ENCODE data around the gene UBTD1.

The UBTD1 gene

DNA sequence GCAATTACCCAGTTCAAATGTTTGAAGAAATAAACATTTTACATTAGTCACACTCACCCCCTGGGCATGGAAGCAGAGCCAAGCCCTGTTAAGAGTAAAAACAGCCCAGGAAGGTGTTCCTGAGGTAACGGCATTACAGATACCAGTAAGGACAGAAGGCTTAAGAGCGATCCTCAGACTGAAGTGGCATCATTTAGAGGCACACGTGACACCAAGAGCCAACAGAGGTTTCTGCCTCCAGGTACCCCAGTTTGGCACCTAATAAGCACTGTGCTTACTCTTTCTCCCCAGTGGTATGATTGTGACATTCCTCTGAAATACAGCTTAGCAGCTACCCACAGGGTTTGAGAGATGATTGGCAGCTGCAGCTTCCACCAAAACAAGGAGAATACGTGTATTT, 17.7 kb upstream of the UBTD1 start:
- TF ChIP-seq, protein P1, sequence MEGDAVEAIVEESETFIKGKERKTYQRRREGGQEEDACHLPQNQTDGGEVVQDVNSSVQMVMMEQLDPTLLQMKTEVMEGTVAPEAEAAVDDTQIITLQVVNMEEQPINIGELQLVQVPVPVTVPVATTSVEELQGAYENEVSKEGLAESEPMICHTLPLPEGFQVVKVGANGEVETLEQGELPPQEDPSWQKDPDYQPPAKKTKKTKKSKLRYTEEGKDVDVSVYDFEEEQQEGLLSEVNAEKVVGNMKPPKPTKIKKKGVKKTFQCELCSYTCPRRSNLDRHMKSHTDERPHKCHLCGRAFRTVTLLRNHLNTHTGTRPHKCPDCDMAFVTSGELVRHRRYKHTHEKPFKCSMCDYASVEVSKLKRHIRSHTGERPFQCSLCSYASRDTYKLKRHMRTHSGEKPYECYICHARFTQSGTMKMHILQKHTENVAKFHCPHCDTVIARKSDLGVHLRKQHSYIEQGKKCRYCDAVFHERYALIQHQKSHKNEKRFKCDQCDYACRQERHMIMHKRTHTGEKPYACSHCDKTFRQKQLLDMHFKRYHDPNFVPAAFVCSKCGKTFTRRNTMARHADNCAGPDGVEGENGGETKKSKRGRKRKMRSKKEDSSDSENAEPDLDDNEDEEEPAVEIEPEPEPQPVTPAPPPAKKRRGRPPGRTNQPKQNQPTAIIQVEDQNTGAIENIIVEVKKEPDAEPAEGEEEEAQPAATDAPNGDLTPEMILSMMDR (IDR thresholded peaks at IDR 0.05; ENCODE audit: poor library complexity, severe bottlenecking) = no peak
- H3K27ac ChIP-seq (ENCODE audit: poor library complexity, severe bottlenecking) = peak overlapping the region; percentile 79
- H3K27me3 ChIP-seq (ENCODE audit: insufficient read depth, poor library complexity, severe bottlenecking) = no peaks in the 10 kb centered on the region
- peaks cover 41% of the 10 kb centered on the region for H3K4me1 ChIP-seq (ENCODE audit: insufficient read depth, poor library complexity, severe bottlenecking)
- DNase-seq (ENCODE audit: low spot score) = no peak
- H3K9me3 ChIP-seq (ENCODE audit: severe bottlenecking) = no peaks in the 10 kb centered on the region
- no peak overlapping the region for H3K4me3 ChIP-seq (ENCODE audit: severe bottlenecking)
- peaks cover 93% of the 10 kb centered on the region for H3K36me3 ChIP-seq (ENCODE audit: low read depth)
- peak; percentile 86 for ATAC-seq (ENCODE audit: low read depth)

DNA sequence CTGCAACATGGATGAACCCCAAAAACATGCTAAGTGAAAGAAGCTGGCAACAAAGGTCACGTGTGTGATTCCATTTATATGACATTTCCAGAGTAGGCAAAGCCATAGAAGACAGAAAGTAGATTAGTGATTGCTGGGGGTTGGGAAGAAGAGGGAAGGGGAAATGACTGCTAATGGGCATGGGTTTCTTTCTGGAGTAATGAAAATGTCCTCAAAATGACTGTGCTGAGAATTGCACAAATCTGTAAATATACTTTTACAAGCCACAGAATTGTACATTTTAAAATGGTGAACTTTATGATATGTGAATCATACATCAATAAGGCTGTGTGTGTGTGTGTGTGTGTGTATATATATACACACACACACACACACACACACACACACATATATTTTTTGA, 16.3 kb upstream of the UBTD1 start:
- peaks cover 82% of the 10 kb centered on the region for H3K36me3 ChIP-seq (ENCODE audit: low read depth)
- no peak overlapping the region for H3K4me3 ChIP-seq (ENCODE audit: severe bottlenecking)
- peak overlapping the region; percentile 79 for H3K27ac ChIP-seq (ENCODE audit: poor library complexity, severe bottlenecking)
- DNase-seq (ENCODE audit: low spot score) (no peak), ATAC-seq (ENCODE audit: low read depth) (no peak)
- H3K4me1 ChIP-seq (ENCODE audit: insufficient read depth, poor library complexity, severe bottlenecking) = peaks cover 41% of the 10 kb centered on the region
- no peaks in the 10 kb centered on the region for H3K27me3 ChIP-seq (ENCODE audit: insufficient read depth, poor library complexity, severe bottlenecking)
- H3K9me3 ChIP-seq (ENCODE audit: severe bottlenecking) = no peaks in the 10 kb centered on the region
- TF ChIP-seq, protein P1 (IDR thresholded peaks at IDR 0.05; ENCODE audit: poor library complexity, severe bottlenecking) = no peak

DNA sequence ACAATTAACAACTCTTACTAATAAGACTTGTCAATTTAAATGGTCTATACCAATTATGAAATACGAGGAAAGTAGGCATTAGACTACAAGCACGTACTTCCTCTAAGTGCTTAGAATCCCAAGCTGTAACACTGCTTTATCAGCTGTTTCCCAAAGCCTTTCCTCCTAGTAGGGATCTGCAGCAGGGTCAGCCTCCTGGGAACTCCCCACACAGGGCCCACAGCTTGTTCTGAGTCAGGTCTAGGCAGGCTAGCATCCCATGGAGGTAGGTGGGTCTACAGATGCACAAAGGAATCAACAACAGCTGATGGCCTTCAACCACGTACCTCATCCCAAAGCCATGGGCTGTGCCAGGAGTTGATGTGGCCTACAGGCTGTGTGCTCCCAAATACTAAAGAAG, 15.2 kb upstream of the UBTD1 start:
- H3K27ac ChIP-seq (ENCODE audit: poor library complexity, severe bottlenecking) = peak overlapping the region; percentile 79
- TF ChIP-seq, protein P1 (IDR thresholded peaks at IDR 0.05; ENCODE audit: poor library complexity, severe bottlenecking) = no peak
- ATAC-seq (ENCODE audit: low read depth) = no peak
- H3K36me3 ChIP-seq (ENCODE audit: low read depth) = peaks cover 82% of the 10 kb centered on the region
- H3K27me3 ChIP-seq (ENCODE audit: insufficient read depth, poor library complexity, severe bottlenecking) = no peaks in the 10 kb centered on the region
- peaks cover 41% of the 10 kb centered on the region for H3K4me1 ChIP-seq (ENCODE audit: insufficient read depth, poor library complexity, severe bottlenecking)
- no peak overlapping the region for H3K4me3 ChIP-seq (ENCODE audit: severe bottlenecking)
- DNase-seq (ENCODE audit: low spot score) = no peak
- no peaks in the 10 kb centered on the region for H3K9me3 ChIP-seq (ENCODE audit: severe bottlenecking)

DNA sequence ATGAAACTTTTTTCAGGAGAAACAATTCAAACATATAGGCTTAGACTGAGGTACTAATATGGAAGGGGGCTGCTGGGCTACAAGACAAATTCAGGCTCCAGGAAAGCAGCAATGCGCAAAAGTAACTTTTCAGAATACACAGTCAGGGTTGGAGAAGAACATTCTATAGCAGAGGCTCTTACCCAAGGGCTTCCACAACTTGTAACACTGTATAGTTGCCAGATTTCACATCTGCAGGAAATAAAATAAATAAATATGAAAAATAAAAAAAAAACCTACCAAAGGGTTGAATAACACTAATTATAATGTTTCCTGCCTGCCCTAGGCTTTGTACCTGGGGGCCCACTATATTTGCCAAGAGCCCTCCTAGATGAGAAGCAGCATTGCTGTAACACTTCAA, 14.8 kb upstream of the UBTD1 start:
- peaks cover 82% of the 10 kb centered on the region for H3K36me3 ChIP-seq (ENCODE audit: low read depth)
- no peak for DNase-seq (ENCODE audit: low spot score)
- ATAC-seq (ENCODE audit: low read depth) = no peak
- no peaks in the 10 kb centered on the region for H3K27me3 ChIP-seq (ENCODE audit: insufficient read depth, poor library complexity, severe bottlenecking)
- H3K4me3 ChIP-seq (ENCODE audit: severe bottlenecking) = no peak overlapping the region
- TF ChIP-seq, protein P1 (IDR thresholded peaks at IDR 0.05; ENCODE audit: poor library complexity, severe bottlenecking) = no peak
- H3K9me3 ChIP-seq (ENCODE audit: severe bottlenecking) = no peaks in the 10 kb centered on the region
- H3K27ac ChIP-seq (ENCODE audit: poor library complexity, severe bottlenecking) = peak overlapping the region; percentile 79
- H3K4me1 ChIP-seq (ENCODE audit: insufficient read depth, poor library complexity, severe bottlenecking) = peaks cover 38% of the 10 kb centered on the region

DNA sequence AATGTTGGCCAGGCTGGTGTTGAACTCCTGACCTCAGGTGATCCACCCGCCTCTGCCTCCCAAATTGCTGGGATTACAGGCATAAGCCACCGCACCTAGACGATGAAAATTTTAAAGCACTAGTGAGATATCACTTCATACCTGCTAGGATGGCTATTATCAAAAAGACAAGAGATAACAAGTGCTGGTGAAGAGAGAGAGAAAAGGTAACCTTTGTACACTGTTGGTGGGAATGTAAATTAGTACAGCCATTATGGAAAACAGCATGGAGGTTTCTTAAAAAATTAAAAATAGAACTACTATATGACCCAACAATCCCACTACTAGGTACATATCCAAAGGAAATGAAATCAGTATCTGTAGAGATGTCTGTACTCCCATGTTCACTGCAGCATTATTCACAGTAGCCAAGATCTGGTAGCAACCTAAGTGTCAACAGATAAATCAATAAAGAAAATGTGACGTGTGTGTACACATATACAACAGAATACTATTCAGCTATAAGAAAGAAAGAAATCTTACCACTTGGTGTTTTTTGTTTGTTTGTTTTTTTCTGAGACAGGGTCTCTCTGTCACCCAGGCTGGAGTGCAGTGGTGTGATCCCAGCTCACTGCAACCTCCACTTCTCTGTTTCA, 13.0 kb upstream of the UBTD1 start:
- Histone ChIP-seq H3K27me3 (ENCODE audit: insufficient read depth, poor library complexity, severe bottlenecking) (no peaks in the 10 kb centered on the region), H3K4me3 (ENCODE audit: severe bottlenecking) (no peak overlapping the region), H3K9me3 (ENCODE audit: severe bottlenecking) (no peaks in the 10 kb centered on the region), H3K36me3 (ENCODE audit: low read depth) (peaks cover 70% of the 10 kb centered on the region), H3K4me1 (ENCODE audit: insufficient read depth, poor library complexity, severe bottlenecking) (peaks cover 21% of the 10 kb centered on the region), H3K27ac (ENCODE audit: poor library complexity, severe bottlenecking) (no peak overlapping the region)
- DNase-seq (ENCODE audit: low spot score) = no peak
- TF ChIP-seq, protein P1 (IDR thresholded peaks at IDR 0.05; ENCODE audit: poor library complexity, severe bottlenecking) = no peak
- ATAC-seq (ENCODE audit: low read depth) = no peak

Data from RWPE2 (cell line).